ACHN (cell line): ENCODE measurements around the gene CALML4.

ENCODE experiments used
- DNase-seq: peaks from one replicate; pipeline ENCODE4 v3.0.0-alpha.2; 2015
- in situ Hi-C: cut with HindIII; loops from 2 replicates; pipeline ENCODE4 v1.10.0; 2017; ENCODE audit warnings: low sequenced_read_pairs, low pct_ligation_motif_present, low pct_unique_long_range_greater_than_20kb

CALML4 gene

DNA sequence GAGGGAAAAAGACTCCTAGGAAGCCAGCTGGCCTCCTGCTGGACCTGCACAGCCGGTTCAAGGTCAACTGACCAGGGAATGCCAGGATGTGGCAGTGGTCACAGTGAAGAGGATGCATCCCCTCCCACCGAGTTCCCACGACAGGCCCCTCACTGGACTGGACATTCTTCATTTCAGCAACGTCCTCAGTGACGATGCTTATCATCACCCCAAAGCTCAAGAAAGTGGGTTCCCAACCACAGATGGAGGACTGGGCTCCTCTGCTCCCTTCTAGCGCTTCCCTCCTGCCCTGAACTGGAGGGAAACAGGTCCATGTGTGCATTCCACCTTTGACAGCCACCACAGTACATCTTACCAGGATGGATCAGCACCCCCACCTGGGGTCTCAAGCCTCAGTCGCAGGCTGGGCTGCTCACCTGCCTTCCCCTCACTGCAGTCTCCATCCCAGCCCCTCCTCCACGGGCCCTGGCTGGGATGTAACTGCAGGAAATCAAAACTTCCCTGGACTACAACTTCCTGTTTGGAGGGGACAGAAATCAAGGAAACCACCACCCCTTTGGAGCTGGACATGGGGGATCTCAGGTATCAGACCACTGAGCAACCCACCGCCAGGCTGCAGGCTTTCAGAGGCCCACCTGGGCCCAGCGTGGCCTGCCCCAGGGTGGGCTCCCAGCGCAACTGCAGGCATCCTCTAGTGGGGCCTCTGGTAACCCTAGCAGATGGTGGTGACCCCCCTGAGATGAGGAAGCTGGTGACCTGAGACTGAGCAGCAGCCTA is 7.3 kb downstream of the CALML4 start:
- in situ Hi-C loops, result no loop called here
- no peak for DNase-seq

DNA sequence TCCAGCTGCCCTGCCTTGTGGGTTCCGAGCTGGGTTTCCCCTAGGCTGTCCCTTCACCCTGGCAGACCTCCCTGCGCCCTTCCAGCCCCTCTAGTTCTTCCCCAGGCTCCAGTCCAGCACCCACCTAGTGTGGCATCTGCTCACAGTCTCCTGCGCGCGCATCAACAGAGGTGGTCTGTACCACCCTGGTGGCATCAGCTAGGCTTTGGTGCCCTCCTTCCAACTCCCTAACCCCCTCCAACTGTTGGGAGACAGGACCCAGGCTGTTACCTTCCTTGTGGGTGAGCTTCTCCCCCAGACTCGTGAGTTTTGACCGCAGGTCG is 8.0 kb downstream of the CALML4 start:
- DNase-seq, result no peak
- in situ Hi-C loops, result no loop called here

DNA sequence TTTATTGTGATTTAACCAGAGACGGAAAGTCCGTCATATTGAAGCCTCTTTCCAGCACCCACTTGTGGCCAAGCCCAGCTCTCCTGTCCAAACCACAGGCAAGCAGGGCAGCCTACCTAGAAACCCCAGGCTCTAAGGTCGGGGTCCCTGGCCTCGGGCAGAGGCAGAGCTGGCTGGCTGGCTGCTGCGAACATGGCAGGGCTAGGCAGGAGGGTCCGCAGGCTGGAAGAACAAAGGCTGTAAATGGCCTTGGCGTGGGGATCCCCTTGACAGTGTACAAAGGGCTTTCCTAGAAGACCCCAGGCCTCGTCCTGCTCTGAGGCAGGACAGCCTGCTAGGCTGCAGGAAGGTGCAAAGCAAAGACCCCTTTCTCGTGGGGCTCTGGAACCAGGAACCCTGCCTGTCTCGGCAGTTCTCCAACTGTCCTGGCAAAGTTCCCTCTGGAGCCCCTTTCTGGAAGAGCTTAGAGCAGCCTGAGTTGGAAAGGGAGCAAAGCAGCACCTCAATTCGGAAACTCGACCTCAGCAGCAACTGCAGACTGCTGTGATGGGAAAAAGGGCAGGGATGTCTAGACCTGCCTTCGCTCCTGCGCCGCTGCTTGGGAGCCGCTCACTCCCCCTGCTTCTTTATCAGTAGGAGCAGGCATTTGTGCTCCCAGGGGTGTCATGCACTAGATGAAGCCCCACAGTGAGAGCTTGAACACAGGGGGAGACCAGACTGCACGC is 8.5 kb downstream of the CALML4 start:
- DNase-seq, result no peak
- in situ Hi-C loops, result no loop called here

DNA sequence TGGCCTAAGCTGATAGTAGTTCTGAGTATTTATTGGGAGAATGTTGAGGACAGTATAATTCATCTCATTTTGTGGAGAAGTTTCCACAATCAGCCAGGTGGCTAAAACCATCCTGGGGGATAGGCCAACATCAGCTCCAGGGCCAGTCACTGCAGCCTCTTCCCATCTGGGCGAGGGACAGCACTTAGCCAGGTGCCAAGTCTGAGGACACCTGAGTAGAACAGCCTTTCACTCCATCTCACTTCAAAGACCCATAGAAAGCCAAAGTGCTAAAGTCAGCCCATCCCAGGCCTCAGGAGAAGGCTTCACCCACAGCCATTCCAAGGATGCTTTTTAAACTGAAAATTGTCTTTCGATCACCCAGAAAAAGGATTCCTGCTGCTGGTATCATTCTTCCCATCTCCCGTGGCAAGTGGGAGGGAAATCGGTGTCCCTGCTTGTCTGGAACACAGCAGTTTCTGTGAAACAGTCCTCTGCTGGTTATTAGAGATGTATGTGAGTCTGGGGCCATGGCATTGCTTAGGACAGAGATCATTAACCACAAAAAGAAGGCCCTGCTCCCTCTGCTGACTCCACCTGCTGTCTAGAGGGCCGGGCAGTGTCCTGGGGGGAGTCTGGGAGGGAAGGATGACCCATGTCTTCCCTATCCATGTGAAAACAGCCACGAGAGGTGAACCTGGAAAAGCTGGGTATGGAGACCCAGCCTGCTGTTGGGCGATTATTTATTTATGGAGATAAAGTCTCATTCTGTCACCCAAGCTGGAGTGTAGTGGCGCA is 9.6 kb downstream of the CALML4 start:
- no peak for DNase-seq
- in situ Hi-C loops, result no loop called here

DNA sequence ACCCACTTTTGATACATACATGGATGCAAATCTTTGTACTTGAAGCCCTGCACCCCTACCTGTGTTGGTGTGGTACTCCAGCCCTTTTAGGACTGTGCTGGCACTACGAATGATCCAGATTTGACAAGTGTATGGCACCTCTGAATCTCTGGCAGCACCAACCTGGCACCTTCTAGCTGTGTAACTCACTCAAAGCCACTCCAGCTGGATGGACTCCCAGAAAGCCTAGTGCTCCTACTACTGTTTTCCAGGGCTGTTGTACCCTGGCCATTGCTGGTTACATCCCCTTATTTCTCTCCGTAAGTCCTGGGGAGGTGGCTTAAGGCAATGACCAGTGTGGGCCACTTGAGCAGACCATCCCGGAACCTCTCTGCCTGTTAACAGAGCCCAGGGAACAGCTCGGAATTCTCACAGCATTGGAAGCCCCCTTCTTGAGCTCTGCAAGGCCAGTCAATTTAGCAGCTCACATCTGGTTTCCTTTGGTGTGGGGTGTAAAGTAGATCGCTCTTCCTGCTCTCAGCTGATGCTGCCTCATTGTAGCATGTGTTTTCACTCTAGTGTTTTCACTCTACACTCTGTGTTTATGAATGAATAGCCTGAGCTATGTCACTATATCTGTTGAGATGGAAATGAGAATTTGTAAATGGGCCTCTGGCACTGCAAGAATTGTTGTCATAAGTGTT is 12.2 kb downstream of the CALML4 start:
- DNase-seq, result no peak
- in situ Hi-C loops, result no loop called here

DNA sequence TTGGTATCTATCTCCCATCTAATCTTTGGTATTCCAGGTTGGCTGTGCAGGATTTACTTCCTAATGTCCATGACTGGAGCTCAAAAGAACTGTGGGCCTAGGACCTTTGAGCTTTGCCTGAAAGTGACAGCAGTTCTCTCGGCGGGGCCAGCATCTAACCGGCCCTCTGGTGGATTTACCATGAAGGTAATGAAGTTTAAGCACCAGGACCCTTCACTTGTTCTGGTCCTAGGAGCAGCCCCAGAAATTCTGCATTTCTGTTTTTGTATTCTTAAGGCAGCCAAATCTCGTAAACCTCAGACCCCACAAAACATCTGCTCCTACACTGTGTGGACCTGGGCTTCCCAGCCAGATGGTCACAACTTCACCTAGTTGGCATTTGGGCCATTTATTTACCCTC is 13.0 kb downstream of the CALML4 start:
- in situ Hi-C loops, result no loop called here

DNA sequence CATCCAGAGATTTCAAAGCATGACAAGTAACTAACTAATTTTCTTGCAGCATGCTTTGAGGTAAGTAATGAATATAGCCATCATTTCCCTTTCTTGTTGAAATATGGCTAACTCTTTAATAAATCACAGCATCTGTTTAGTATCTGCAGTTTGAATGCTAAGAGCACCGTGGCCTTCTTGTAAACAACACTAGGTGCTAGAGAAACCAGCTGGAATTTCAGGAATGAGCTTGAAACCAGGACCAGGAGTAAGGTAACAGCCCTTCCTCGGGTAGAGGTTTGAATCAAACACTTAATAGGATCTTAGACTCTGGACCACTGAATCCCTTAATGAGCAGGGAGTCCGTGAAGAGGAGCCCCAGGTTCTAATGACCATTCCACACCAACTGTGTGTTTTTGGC is 13.6 kb downstream of the CALML4 start:
- in situ Hi-C loops, result no loop called here
- no peak for DNase-seq

More for the DNA sequence above, 13.0 kb downstream of the CALML4 start:
- no peak for DNase-seq

DNA sequence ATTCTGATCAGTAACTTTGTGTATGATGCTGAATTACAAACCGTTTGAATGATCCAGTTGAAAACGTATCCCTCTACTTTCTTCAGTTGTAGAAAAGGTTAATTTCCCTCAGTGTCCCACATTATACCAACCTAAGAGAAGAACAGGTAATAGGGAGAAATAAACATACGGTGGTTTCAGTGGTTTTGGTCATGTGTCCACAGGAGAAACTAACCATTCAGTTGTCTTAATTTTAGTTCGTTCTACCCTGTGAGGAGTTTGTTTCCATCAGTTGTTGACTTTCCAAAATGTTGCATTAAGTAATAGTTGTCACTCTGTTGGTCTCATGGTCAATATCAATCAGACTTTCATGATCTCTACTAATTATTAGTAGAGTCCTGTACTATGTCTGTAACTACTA is 15.1 kb downstream of the CALML4 start:
- in situ Hi-C loops, result no loop called here
- DNase-seq, result no peak

DNA sequence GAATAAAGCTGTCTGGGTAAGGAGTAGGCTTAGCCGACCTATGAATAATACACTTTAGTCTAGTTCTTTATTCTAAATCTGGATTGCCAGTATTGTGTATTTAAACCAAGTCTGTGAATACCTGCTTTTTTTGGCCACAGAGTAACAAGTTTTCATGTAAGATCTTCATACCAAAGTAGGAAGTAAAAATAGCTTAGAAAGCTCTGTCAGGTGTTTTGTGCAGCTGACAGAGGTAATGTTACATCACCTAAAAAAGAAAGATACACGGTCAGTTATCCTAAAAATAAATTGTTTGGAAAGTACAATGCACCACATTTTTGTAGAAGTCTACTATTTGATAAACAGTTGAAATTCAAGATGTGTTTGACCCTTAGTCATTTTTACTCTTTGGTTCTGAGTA is 16.5 kb downstream of the CALML4 start:
- DNase-seq, result no peak
- in situ Hi-C loops, result no loop called here

DNA sequence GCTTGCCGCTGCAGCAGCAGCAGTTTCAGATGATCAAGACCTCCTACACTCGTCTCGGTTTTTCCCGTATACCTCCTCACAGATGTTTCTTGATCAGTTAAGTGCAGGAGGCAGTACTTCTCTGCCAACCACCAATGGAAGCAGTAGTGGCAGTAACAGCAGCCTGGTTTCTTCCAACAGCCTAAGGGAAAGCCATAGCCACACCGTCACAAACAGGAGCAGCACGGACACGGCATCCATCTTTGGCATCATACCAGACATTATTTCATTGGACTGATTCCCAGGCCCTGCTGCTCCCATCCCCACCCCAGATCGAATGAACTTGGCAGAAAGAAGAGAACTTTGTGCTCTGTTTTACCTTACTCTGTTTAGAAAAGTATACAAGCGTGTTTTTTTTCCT is 17.6 kb downstream of the CALML4 start:
- no peak for DNase-seq
- in situ Hi-C loops, result no loop called here

DNA sequence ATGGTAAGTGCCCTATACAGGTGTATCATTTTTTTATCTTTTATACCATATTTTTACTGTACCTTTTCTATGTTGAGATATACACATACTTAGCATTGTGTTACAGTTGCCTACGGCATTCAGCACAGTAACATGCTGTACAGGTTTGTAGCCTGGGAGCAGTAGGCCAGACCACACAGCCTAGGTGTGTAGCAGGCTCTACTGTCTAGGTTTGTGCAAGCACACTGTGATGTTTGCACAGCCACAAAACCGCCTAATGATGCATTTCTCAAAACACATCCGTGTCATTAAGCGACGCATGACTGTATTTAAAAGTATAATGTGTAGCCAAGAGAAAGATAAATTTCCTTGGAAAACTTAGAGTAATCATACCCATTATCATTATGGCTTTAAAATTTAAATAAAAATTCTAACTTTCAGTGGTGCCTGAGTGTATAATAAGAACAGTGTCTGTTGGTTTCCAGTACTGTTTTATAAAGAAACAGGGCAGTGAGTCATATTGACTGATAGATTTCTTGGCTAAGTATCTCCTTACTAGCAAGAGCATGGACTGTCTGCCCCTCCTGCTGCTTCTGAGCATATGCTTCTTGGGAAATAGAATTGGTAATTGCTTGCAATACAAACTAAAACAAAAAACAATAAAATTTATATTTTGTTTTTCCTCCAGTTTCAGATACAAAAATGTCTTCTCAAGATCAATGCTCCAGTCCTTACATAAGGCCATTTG is 18.3 kb downstream of the CALML4 start:
- DNase-seq, result no peak

DNA sequence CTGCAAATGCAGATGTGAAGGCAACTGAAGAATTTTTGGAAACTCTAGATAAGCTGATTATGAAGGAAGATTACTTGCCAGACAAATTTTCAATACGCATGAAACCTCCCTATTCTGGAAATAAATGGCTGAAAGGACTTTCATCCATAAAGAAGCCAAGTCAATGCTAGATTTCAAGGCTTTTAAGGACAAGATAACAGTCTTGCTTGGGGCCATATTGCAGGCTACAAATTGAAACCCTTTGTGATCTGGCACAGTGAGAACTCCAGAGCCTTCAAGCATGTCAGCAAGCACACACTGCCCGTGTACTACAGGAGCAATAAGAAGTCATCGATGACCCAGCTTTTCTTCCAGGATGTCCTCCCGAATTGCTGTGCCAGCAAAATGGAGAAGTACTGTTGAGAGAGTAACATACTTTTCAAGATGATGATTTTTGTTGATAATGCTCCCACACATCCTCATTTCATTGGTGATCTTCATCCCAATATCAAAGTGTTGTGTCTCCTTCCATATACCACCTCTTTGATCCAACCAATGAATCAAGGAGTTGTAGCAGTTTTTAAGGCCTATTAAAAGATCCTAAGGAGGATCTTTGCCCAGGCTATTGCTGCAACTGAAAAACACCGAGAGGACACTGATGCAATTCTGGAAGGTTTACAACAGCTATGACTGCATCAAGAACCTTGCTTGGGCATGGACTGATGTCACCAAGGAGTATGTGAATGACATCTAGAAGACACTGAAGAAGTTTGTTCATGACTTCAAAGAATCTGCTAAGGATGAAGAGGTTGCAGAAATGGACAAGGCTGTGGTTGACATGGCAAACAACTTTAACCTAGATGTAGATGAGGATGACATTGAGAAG is 20.3 kb downstream of the CALML4 start:
- in situ Hi-C loops, result no loop called here
- DNase-seq, result no peak

More for the DNA sequence above, 18.3 kb downstream of the CALML4 start:
- in situ Hi-C loops, result no loop called here

DNA sequence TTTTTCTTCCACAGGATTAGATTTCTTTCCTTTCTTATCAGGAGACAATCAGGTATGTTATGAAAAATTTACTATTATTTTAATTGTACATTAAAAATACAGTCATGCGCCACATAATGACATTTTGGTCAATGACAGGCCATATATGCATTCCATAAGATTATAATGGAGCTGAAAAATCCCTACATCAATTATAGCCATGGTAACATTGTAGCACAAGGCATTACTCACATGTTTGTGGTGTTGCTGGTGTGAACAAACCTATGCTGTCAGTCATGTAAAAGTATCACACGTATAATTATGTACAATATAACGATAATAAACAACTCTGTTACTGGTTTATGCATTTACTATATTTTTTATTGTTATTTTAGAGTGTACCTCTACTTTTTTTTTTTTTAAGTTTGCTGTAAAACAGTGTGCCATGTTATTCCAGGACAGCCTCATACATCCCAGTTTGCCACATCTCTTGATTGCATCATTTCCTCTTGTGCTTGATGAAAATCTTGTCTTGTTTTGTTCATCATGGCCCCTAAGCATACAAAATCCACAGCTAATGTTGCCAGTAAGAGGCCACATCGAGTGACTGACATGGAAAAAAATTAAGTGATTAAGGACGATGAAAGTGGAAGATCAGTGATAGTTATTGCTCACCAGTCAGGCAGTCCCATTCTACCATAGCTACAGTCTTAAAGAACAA is 21.4 kb downstream of the CALML4 start:
- in situ Hi-C loops, result no loop called here
- no peak for DNase-seq

DNA sequence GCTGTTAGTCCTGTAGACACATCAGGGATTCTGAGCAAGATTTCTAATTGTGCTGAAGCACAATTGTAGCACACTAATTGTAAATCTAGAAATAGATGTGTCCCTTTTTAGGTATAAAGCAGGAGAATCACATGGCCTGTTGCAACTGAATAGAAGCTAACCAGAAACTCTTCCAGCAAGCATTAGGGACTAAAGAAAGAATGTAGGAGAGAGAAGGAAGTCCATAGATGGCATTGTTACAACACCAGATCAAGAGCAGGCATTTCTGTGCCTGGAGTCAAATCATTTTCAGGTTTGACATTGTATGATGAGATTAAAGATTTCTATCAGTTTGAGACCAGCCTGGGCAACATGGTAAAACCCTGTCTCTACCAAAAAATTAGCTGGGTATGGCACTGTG is 27.4 kb downstream of the CALML4 start:
- no peak for DNase-seq
- in situ Hi-C loops, result no loop called here

DNA sequence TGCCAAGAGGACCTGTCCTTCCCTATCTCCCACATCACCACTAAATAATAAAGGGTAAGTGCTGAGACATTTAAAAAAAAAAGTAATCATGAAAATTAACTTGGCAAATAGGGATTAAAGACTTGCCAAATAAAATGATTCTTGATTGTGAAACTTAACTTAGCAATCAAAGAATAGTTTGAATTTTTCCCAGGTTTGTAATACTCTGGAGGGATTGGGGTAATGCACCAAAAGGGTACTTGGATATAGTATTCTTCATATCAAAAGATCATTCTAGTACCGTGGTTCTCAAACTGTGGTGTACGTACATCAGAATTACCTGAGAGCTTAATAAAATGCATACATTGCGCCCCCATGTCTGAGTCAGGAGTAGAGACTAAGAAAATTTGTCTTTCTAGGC is 28.5 kb downstream of the CALML4 start:
- no peak for DNase-seq
- in situ Hi-C loops, result no loop called here

DNA sequence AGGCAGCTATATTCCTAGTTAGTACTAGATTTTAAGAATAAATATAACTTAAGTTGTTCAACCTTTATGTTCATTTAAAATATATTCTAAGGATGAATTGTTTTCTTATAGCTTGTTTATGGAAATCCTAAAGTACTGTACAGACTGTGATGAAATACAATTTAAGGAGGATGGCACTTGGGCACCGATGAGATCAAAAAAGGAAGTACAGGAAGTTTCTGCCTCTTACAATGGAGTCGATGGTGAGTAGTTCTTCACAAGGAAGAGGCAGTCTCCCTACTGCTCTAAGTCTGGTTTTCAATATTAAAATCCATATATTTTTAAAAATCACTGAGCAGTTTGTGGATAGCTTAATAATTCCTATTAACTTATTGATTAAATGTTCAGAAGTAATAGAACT is 29.6 kb downstream of the CALML4 start:
- in situ Hi-C loops, result no loop called here
- no peak for DNase-seq

DNA sequence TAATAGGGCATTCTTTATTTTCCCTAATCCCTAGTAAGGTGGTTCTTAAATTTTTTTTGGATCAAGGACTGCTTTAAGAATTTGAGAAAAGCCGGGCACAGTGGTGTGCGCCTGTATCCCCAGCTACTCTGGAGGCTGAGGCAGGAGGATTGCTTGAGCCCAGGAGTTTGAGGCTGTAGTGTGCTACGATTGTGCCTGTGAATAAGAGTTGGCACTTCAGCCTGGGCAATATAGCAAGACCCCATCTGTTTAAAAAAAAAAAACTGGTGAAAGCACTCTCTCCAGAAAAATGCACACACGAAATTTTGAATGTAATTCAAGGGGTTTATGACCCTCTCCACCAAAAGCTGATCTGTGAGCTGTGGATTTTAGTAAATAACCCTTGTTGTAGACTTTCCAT is 32.0 kb downstream of the CALML4 start:
- DNase-seq, result no peak
- in situ Hi-C loops, result no loop called here
